Heart right ventricle (tissue), 16 donors: ENCODE measurements around the gene EPOP. TPM values are rescaled to one million over a fixed set of nuclear protein-coding genes. Genes with fewer than 3 reads are reported as not detected.

ENCODE experiments used
- ATAC-seq, 8 donors: fragments of 200-7000 bp; cut with Tn5 transposase; one replicate each; pipeline ENCODE4 v1.9.1; 2020; ENCODE audit warnings: mild to moderate bottlenecking in 8 of 8, moderate library complexity in 8 of 8, moderate number of reproducible peaks in 1 of 8
- DNase-seq, 2 donors: peaks; one replicate each; pipeline ENCODE4 v3.0.0-alpha.2; 2020
- H3K27ac ChIP-seq, 10 donors: fragments of 200-600 bp; sonication (generic) in 2 of 10; one replicate each; pipeline versions ENCODE4 v1.5.0 to v1.8.0; 2020 to 2022; ENCODE audit warnings: mild to moderate bottlenecking in 3 of 10
- H3K27me3 ChIP-seq, 7 donors: fragments of 200-600 bp; one replicate each; pipeline ENCODE4 v1.8.0; 2021 to 2022; ENCODE audit warnings: mild to moderate bottlenecking in 2 of 7
- H3K36me3 ChIP-seq, 9 donors: fragments of 200-600 bp; sonication (generic) in 1 of 9; one replicate each; pipeline versions ENCODE4 v1.5.0 to v1.8.0; 2020 to 2022; ENCODE audit warnings: mild to moderate bottlenecking in 2 of 9
- H3K4me1 ChIP-seq, 9 donors: fragments of 200-600 bp; sonication (generic) in 1 of 9; one replicate each; pipeline versions ENCODE4 v1.5.0 to v1.8.0; 2020 to 2022; ENCODE audit warnings: mild to moderate bottlenecking in 4 of 9
- H3K4me3 ChIP-seq, 10 donors: fragments of 200-600 bp; sonication (generic) in 2 of 10; one replicate each; pipeline versions ENCODE4 v1.5.0 to v1.8.0; 2020 to 2022; ENCODE audit warnings: mild to moderate bottlenecking in 7 of 10, moderate library complexity in 2 of 10
- H3K9me3 ChIP-seq, 11 donors: fragments of 200-600 bp in 10 of 11; sonication (generic) in 2 of 11; one replicate each; pipeline versions ENCODE4 v1.5.0 to v1.8.0; 2013 to 2022; ENCODE audit warnings: mild to moderate bottlenecking in 2 of 11, control low read depth in 1 of 11, moderate library complexity in 1 of 11
- WGBS, 2 donors: extraction: QIAGEN DNeasy Blood & Tissue Kit; methylation state at CpG; one replicate each; pipeline ENCODE4 v1.1.7; 2013; ENCODE audit warnings: inconsistent platforms in 1 of 2; 5-methylcytosine and 5-hydroxymethylcytosine counted together
- intact Hi-C, 10 donors: fragments of 100-400 bp; cut with DNase I; formaldehyde crosslinking; loops; one replicate each; pipeline versions ENCODE4 v1.11.1 to v1.14.2; 2022
- long read RNA-seq, 3 donors: library from polyadenylated mRNA; unstranded; transcript quantifications; one replicate each; pipeline ENCODE4 v2.0.0, GENCODE V29; 2020 to 2021
- polyA plus RNA-seq, 2 donors: library from polyadenylated mRNA; stranded (reverse); fragments of 200-250 nt; gene quantifications; one replicate each; pipeline ENCODE4 v1.2.3, GENCODE V29; 2013
- total RNA-seq, 10 donors: library from RNA; stranded (reverse); fragmentation: NEBNext Ultra II Directional in 3 of 10; extraction: Animal tissue kit (Norgen Biotek cat#: 25700) in 3 of 10; gene quantifications; one replicate each; pipeline versions ENCODE4 v1.2.1 to v1.2.4, GENCODE V29; 2021 to 2023
- TF ChIP-seq, protein P1 (sequence below), 9 donors: fragments of 200-600 bp; sonication (generic) in 2 of 9; IDR thresholded peaks; one replicate each; pipeline versions ENCODE4 v1.5.0 to v1.8.0; 2021 to 2022; ENCODE audit warnings: antibody characterized with exemption in 9 of 9, mild to moderate bottlenecking in 5 of 9, moderate library complexity in 1 of 9
- donor health status: Arrhythmogenic right ventricular cardiomyopathy.
- donor health status: ischemic (EF 13 %, LVEDD 7.1; RV severe dilation, severe dysfunction).
- donor health status: healthy with polysubstance abuse.
- donor health status: DM: no; HTN: yes; CAD: no.
- donor health status: DM: no; HTN: no; CAD: no.
- donor health status: ischemic (EF 25% LVEDD 6.9; RV normal size, moderate dysfunction).
- donor health status: ischemic (EF 25% LVEDD 5.7; RV mildly dilated, moderate dysfunction).
- donor health status: healthy.
- donor health status: DM: yes; HTN: yes; CAD: no.
- donor health status: Ischemic cardiomyopathy.
- donor health status: ischemic (EF 35%, LVEDD 5.7; RV mildly dilated, moderate dysfunction).
- donor health status: nonischemic (EF 11% LVEDD 7.7; RV severe dilation, severe dysfunction).
- donor health status: DM: yes; HTN: yes; CAD: no.
- donor health status: PGD.
- donor health status: ischemic (EF 29% LVEDD 5.4; RV normal size, mild dysfunction).
- donor health status: nonischemic (EF 23%, LVEDD 6.1; RV moderate dilation, normal function).

The EPOP gene
- total RNA-seq (1 to 10 TPM in 2 of 10 donors, under 1 TPM in 8; 0.25 to 1.3 (median 0.64) TPM), polyA plus RNA-seq (1 to 10 TPM in 1 of 2 donors, under 1 TPM in 1; 0.66 to 2.2 TPM)
- long read RNA-seq, donor 1, result 0 reads
- long read RNA-seq, donor 2, result 0 reads
- long read RNA-seq, donor 3, result 0 reads

DNA sequence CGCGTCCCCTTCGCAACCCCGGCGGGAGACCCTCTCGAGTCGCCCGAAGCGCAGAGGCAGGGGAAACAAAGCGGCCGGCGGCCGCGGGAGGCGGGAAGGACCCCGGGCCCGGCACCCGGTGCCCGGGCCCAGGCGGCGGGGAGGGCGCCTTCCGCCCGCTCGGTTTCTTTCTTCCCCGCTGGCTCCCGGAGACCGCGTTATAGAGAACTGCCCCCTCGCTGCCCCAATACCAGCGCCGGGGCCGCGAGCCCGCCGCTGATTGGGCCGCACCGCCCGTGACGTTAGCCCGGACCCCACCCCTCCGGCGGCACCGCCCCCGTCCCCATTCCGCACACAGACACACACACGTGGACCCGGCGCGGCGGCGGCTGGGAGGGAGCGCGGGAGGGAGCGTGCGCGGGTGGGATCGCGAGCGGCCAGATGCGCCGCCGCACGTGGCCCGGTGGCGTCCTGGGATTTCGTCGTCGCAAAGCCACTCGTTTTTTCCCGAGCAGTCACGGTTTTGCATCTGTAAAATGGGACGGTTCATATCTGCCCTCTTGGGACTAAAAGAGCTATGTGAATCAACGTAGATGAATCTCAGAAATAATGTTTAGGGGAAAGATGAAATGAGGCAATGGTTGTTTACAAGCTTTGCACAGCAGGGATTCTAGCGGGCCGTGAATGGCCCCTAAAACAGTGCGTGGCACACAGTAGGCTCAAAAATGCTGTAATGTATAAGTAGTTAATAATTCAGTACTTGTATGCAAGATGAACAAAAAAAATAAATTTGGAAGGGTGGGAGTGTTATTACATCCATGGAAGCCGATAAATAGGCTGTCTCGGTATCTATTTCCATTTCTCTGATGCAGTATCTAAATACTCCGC is at the start of gene EPOP:
TSS of gene EPOP (minus strand) at position 209 of the 867 bp plus-strand sequence. CDS start 462 bp downstream, outside the sequence.
- H3K36me3 ChIP-seq, result no peaks in the 10 kb centered on the region
- peak; percentile 85 to 92 (median 90) for ATAC-seq
- no peaks in the 10 kb centered on the region for H3K9me3 ChIP-seq
- TF ChIP-seq, protein P1, sequence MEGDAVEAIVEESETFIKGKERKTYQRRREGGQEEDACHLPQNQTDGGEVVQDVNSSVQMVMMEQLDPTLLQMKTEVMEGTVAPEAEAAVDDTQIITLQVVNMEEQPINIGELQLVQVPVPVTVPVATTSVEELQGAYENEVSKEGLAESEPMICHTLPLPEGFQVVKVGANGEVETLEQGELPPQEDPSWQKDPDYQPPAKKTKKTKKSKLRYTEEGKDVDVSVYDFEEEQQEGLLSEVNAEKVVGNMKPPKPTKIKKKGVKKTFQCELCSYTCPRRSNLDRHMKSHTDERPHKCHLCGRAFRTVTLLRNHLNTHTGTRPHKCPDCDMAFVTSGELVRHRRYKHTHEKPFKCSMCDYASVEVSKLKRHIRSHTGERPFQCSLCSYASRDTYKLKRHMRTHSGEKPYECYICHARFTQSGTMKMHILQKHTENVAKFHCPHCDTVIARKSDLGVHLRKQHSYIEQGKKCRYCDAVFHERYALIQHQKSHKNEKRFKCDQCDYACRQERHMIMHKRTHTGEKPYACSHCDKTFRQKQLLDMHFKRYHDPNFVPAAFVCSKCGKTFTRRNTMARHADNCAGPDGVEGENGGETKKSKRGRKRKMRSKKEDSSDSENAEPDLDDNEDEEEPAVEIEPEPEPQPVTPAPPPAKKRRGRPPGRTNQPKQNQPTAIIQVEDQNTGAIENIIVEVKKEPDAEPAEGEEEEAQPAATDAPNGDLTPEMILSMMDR (IDR thresholded peaks at IDR 0.05), result peak in 2 of 9 donors; percentile 4
- peaks cover 8 to 37% (median 30%) of the 10 kb centered on the region in 9 donors for H3K4me1 ChIP-seq
- peaks cover 19 to 63% (median 58%) of the 10 kb centered on the region in 7 donors for H3K27me3 ChIP-seq
- intact Hi-C loops, result loop anchor here in 2 of 10 donors (5.0 kb wide), 2 partner anchors 57 to 62 kb away; partner anchors contain the start of gene CISD3 (in 1 of the 2)
- H3K27ac ChIP-seq, result peak within 1 kb of the TSS in 2 of 10 donors; percentile 28 to 56
- peak within 1 kb of the TSS; percentile 41 to 66 (median 59) for H3K4me3 ChIP-seq
- DNase-seq, result peak; percentile 87 to 88
- WGBS, 2 donors, result 4 to 5% methylated on average over 73 to 78 of the region's 80 CpGs

DNA sequence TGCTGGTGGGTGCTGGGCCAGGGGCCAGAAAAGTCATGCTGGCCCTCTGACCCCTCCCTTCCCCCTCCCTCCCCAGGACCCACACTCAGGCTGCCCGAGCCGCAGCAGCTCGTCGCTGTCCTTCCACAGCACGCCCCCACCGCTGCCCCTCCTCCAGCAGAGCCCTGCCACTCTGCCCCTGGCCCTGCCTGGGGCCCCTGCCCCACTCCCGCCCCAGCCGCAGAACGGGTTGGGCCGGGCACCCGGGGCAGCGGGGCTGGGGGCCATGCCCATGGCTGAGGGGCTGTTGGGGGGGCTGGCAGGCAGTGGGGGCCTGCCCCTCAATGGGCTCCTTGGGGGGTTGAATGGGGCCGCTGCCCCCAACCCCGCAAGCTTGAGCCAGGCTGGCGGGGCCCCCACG is 47.0 kb upstream of the EPOP start:
- H3K4me1 ChIP-seq, result peaks cover 0 to 27% (median 16%) of the 10 kb centered on the region in 9 donors
- WGBS, 2 donors, result 92 to 95% methylated on average over 9 to 16 of the region's 16 CpGs
- no peaks in the 10 kb centered on the region for H3K9me3 ChIP-seq
- TF ChIP-seq, protein P1 (IDR thresholded peaks at IDR 0.05), result no peak
- H3K4me3 ChIP-seq, result no peak overlapping the region
- intact Hi-C loops, result no loop called here
- peak overlapping the region in 1 of 10 donors; percentile 16 for H3K27ac ChIP-seq
- no peak for DNase-seq
- ATAC-seq, result no peak
- no peaks in the 10 kb centered on the region for H3K27me3 ChIP-seq
- peaks cover 0 to 89% (median 52%) of the 10 kb centered on the region in 9 donors for H3K36me3 ChIP-seq

DNA sequence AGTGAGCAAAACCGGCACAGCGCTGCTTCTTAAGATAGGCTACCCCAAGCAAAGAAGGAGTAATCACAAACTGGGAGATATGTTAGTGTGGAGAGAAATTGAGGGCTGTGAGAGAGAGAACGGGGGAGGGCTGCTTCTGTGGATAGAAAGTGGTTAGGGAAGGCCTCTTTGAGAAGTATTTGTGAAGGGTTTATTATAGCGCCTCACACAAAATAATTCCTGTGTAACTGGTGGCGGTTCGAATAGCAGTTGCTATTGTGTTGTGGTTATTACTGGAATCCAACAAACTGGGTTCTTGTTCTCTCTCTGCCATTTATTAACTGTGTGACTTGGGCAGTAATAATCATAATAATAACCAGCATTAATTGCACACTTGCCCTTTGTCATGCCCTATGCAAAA is 46.2 kb upstream of the EPOP start:
- H3K4me1 ChIP-seq, result peaks cover 0 to 27% (median 16%) of the 10 kb centered on the region in 9 donors
- no peak overlapping the region for H3K4me3 ChIP-seq
- H3K27me3 ChIP-seq, result no peaks in the 10 kb centered on the region
- no peak for DNase-seq
- intact Hi-C loops, result no loop called here
- ATAC-seq, result no peak
- TF ChIP-seq, protein P1 (IDR thresholded peaks at IDR 0.05), result no peak
- no peak overlapping the region for H3K27ac ChIP-seq
- peaks cover 4 to 95% (median 61%) of the 10 kb centered on the region in 9 donors for H3K36me3 ChIP-seq
- 86% methylated on average over 6 of the region's 6 CpGs for WGBS, 2 donors
- no peaks in the 10 kb centered on the region for H3K9me3 ChIP-seq

DNA sequence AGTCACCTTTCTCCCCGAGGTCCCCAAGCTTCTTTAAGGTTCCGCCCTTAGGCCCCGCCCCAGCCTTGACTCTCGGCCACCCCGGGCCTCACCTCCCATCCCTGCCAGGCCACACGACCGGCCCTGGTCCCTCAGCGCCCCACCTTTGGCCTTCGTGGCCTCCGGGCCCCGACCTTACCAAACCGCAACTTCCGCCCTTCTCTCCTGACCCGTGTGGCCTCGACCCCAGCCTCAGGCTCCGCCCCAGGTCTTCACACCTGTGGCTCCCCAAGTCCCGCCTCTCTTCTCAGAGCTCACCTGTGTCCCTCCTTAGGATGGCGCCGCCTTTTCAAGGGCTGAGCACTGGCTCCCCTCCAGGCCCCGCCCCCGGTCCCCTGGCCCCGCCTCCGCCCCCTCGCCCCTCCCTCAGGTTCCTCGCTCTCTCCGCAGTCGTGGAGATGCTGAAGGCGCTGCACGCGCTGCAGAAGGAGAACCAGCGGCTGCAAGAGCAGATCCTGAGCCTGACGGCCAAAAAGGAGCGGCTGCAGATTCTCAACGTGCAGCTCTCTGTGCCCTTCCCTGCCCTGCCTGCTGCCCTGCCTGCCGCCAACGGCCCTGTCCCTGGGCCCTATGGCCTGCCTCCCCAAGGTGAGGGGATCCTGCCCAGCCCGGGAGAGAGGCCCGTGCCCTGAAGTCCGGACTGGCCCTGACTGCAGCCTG is 45.3 kb upstream of the EPOP start:
- H3K27ac ChIP-seq, result no peak overlapping the region
- WGBS, 2 donors, result 78 to 79% methylated on average over 38 to 39 of the region's 39 CpGs
- H3K9me3 ChIP-seq, result no peaks in the 10 kb centered on the region
- H3K27me3 ChIP-seq, result no peaks in the 10 kb centered on the region
- intact Hi-C loops, result no loop called here
- H3K36me3 ChIP-seq, result peaks cover 4 to 100% (median 69%) of the 10 kb centered on the region in 9 donors
- TF ChIP-seq, protein P1 (IDR thresholded peaks at IDR 0.05), result no peak
- H3K4me1 ChIP-seq, result peaks cover 0 to 24% (median 15%) of the 10 kb centered on the region in 9 donors
- no peak overlapping the region for H3K4me3 ChIP-seq
- DNase-seq (no peak), ATAC-seq (peak in 3 of 8 donors; percentile 2 to 23 (median 23))
